Central memory CD4-positive, alpha-beta T cell (primary cell): ENCODE data around the gene TMEM114.

Source experiments
- DNase-seq: peaks from one replicate; pipeline ENCODE4 v3.0.0; 2022

The TMEM114 gene

GRCh38 chr16:8611122-8611521 is 20.8 kb upstream of the TMEM114 start:
- DNase-seq: no peak

GRCh38 chr16:8607214-8607613 is 16.9 kb upstream of the TMEM114 start:
- no peak for DNase-seq

- DNase-seq: no peak
These were observed 15.2 kb upstream of the TMEM114 start for GRCh38 chr16:8605554-8605953.

- no peak for DNase-seq
These were observed 9.9 kb upstream of the TMEM114 start for GRCh38 chr16:8600144-8600775.

GRCh38 chr16:8596581-8596980 is 6.3 kb upstream of the TMEM114 start:
- no peak for DNase-seq

- DNase-seq: no peak
These were observed 5.5 kb upstream of the TMEM114 start for GRCh38 chr16:8595783-8596182.

GRCh38 chr16:8594149-8594666 is 3.9 kb upstream of the TMEM114 start:
- DNase-seq: no peak

- no peak for DNase-seq
These were observed 1.1 kb upstream of the TMEM114 start for GRCh38 chr16:8591451-8591850.

- DNase-seq: no peak
These were observed 500 bp upstream of the TMEM114 start for GRCh38 chr16:8590811-8591210.

GRCh38 chr16:8589057-8589899 is 1.0 kb downstream of the TMEM114 start:
- DNase-seq: no peak

- DNase-seq: no peak
These were observed 1.6 kb downstream of the TMEM114 start for GRCh38 chr16:8588682-8589056.

GRCh38 chr16:8587065-8587464 is 3.2 kb downstream of the TMEM114 start:
- no peak for DNase-seq

- no peak for DNase-seq
These were observed 4.5 kb downstream of the TMEM114 start for GRCh38 chr16:8585857-8586256.

GRCh38 chr16:8585041-8585440 is 5.3 kb downstream of the TMEM114 start:
- no peak for DNase-seq

- no peak for DNase-seq
These were observed 6.6 kb downstream of the TMEM114 start for GRCh38 chr16:8583732-8584131.

GRCh38 chr16:8583199-8583598 is 7.1 kb downstream of the TMEM114 start:
- DNase-seq: no peak

- no peak for DNase-seq
These were observed 8.3 kb downstream of the TMEM114 start for GRCh38 chr16:8581831-8582580.

GRCh38 chr16:8579559-8579958 is 10.8 kb downstream of the TMEM114 start:
- no peak for DNase-seq

- DNase-seq: no peak
These were observed 12.5 kb downstream of the TMEM114 start for GRCh38 chr16:8577678-8578304.

- DNase-seq: no peak
These were observed 13.9 kb downstream of the TMEM114 start for GRCh38 chr16:8576141-8577004.

- no peak for DNase-seq
These were observed 14.9 kb downstream of the TMEM114 start for GRCh38 chr16:8575399-8575798.
